ENCODE measurements around the gene ENOX1.

ENOX1 gene

GRCh38 chr13:43731296-43731695, 55.5 kb downstream of the ENOX1 start:
- no peak overlapping the region for H3K9ac ChIP-seq (ENCODE audit: low read length)
- H3K36me3 ChIP-seq (ENCODE audit: control insufficient read depth, insufficient read depth, low read length), result no peaks in the 10 kb centered on the region
- H3K27me3 ChIP-seq (ENCODE audit: control insufficient read depth, insufficient read depth, low read length), result no peaks in the 10 kb centered on the region
- H3K4me3 ChIP-seq (ENCODE audit: low read length), result no peak overlapping the region
- no peaks in the 10 kb centered on the region for H3K4me1 ChIP-seq (ENCODE audit: control insufficient read depth, insufficient read depth, low read length)
- no peaks in the 10 kb centered on the region for H3K9me3 ChIP-seq (ENCODE audit: control insufficient read depth, low read length)

GRCh38 chr13:43730642-43731041, 56.1 kb downstream of the ENOX1 start:
- H3K36me3 ChIP-seq (ENCODE audit: control insufficient read depth, insufficient read depth, low read length), result no peaks in the 10 kb centered on the region
- H3K4me3 ChIP-seq (ENCODE audit: low read length), result no peak overlapping the region
- no peaks in the 10 kb centered on the region for H3K27me3 ChIP-seq (ENCODE audit: control insufficient read depth, insufficient read depth, low read length)
- no peaks in the 10 kb centered on the region for H3K9me3 ChIP-seq (ENCODE audit: control insufficient read depth, low read length)
- no peak overlapping the region for H3K9ac ChIP-seq (ENCODE audit: low read length)
- no peaks in the 10 kb centered on the region for H3K4me1 ChIP-seq (ENCODE audit: control insufficient read depth, insufficient read depth, low read length)

GRCh38 chr13:43728421-43728820, 58.4 kb downstream of the ENOX1 start:
- no peak overlapping the region for H3K9ac ChIP-seq (ENCODE audit: low read length)
- H3K4me3 ChIP-seq (ENCODE audit: low read length), result no peak overlapping the region
- no peaks in the 10 kb centered on the region for H3K4me1 ChIP-seq (ENCODE audit: control insufficient read depth, insufficient read depth, low read length)
- H3K36me3 ChIP-seq (ENCODE audit: control insufficient read depth, insufficient read depth, low read length), result no peaks in the 10 kb centered on the region
- H3K27me3 ChIP-seq (ENCODE audit: control insufficient read depth, insufficient read depth, low read length), result no peaks in the 10 kb centered on the region
- H3K9me3 ChIP-seq (ENCODE audit: control insufficient read depth, low read length), result no peaks in the 10 kb centered on the region

DNA sequence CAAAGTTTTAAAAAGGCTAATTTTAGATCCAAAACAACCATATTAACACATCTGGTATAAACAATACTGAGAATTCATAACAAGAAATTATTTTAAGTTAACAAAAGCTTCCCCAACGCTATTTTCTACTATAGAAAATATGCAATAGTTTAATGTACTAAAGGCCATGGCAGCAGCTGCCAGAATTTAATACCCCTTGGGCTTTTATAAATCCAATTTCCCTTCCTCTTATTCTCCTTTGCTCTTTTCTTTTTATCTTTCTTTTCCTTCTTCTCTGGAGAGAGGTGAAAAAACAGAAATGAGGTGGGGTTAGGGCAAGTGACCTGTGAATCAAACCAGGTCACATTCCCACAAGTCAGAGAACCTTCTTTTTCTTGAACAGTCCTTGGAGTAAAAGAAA, 58.9 kb downstream of the ENOX1 start:
- no peaks in the 10 kb centered on the region for H3K4me1 ChIP-seq (ENCODE audit: control insufficient read depth, insufficient read depth, low read length)

GRCh38 chr13:43725460-43725859, 61.3 kb downstream of the ENOX1 start:
- Histone ChIP-seq H3K9me3 (ENCODE audit: control insufficient read depth, low read length) (no peaks in the 10 kb centered on the region), H3K4me1 (ENCODE audit: control insufficient read depth, insufficient read depth, low read length) (no peaks in the 10 kb centered on the region), H3K9ac (ENCODE audit: low read length) (no peak overlapping the region), H3K36me3 (ENCODE audit: control insufficient read depth, insufficient read depth, low read length) (no peaks in the 10 kb centered on the region), H3K27me3 (ENCODE audit: control insufficient read depth, insufficient read depth, low read length) (no peaks in the 10 kb centered on the region), H3K4me3 (ENCODE audit: low read length) (no peak overlapping the region)

More for the DNA sequence above, 58.9 kb downstream of the ENOX1 start:
- Histone ChIP-seq H3K4me3 (ENCODE audit: low read length) (no peak overlapping the region), H3K27me3 (ENCODE audit: control insufficient read depth, insufficient read depth, low read length) (no peaks in the 10 kb centered on the region), H3K36me3 (ENCODE audit: control insufficient read depth, insufficient read depth, low read length) (no peaks in the 10 kb centered on the region), H3K9me3 (ENCODE audit: control insufficient read depth, low read length) (no peaks in the 10 kb centered on the region), H3K9ac (ENCODE audit: low read length) (no peak overlapping the region)

DNA sequence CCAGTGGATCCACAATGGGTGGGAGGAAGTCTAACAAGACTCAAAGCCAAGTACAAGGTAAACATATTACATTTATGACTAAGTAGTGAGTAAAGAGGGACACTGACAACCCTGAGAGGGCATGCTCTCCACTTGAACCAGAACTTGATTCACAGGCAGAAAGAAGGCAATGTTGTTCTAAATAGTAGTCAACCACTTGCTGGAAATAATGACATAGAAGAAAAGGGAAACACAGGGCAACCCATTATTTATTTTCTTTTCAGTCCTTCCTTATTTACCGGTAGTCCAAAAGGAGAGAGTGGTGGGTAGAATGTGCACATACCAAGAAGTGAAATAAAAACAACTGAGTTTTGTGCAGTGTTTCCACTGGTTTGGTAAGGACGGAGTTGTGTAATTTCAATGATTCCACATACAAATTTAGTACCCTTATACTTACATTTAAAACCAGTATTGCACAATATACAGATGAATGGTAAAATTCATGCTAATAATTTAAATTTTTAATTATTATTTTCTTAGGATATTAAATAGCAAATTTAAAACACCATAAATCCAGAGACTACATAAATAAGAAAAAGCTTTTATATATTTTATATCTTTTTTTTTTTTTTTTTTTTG, 65.9 kb downstream of the ENOX1 start:
- no peaks in the 10 kb centered on the region for H3K36me3 ChIP-seq (ENCODE audit: control insufficient read depth, insufficient read depth, low read length)
- no peaks in the 10 kb centered on the region for H3K27me3 ChIP-seq (ENCODE audit: control insufficient read depth, insufficient read depth, low read length)
- no peak overlapping the region for H3K9ac ChIP-seq (ENCODE audit: low read length)
- H3K4me3 ChIP-seq (ENCODE audit: low read length), result no peak overlapping the region
- H3K9me3 ChIP-seq (ENCODE audit: control insufficient read depth, low read length), result no peaks in the 10 kb centered on the region
- no peaks in the 10 kb centered on the region for H3K4me1 ChIP-seq (ENCODE audit: control insufficient read depth, insufficient read depth, low read length)

GRCh38 chr13:43698758-43699157, 88.0 kb downstream of the ENOX1 start:
- Histone ChIP-seq H3K4me1 (ENCODE audit: control insufficient read depth, insufficient read depth, low read length) (peaks cover 5% of the 10 kb centered on the region), H3K9me3 (ENCODE audit: control insufficient read depth, low read length) (no peaks in the 10 kb centered on the region), H3K4me3 (ENCODE audit: low read length) (no peak overlapping the region), H3K27me3 (ENCODE audit: control insufficient read depth, insufficient read depth, low read length) (no peaks in the 10 kb centered on the region), H3K9ac (ENCODE audit: low read length) (no peak overlapping the region), H3K36me3 (ENCODE audit: control insufficient read depth, insufficient read depth, low read length) (no peaks in the 10 kb centered on the region)

GRCh38 chr13:43698009-43698408, 88.8 kb downstream of the ENOX1 start:
- Histone ChIP-seq H3K9me3 (ENCODE audit: control insufficient read depth, low read length) (no peaks in the 10 kb centered on the region), H3K4me3 (ENCODE audit: low read length) (no peak overlapping the region), H3K36me3 (ENCODE audit: control insufficient read depth, insufficient read depth, low read length) (no peaks in the 10 kb centered on the region), H3K27me3 (ENCODE audit: control insufficient read depth, insufficient read depth, low read length) (no peaks in the 10 kb centered on the region), H3K4me1 (ENCODE audit: control insufficient read depth, insufficient read depth, low read length) (peaks cover 5% of the 10 kb centered on the region), H3K9ac (ENCODE audit: low read length) (no peak overlapping the region)

- Histone ChIP-seq H3K4me1 (ENCODE audit: control insufficient read depth, insufficient read depth, low read length) (peaks cover 5% of the 10 kb centered on the region), H3K36me3 (ENCODE audit: control insufficient read depth, insufficient read depth, low read length) (no peaks in the 10 kb centered on the region), H3K9ac (ENCODE audit: low read length) (no peak overlapping the region), H3K4me3 (ENCODE audit: low read length) (no peak overlapping the region), H3K27me3 (ENCODE audit: control insufficient read depth, insufficient read depth, low read length) (no peaks in the 10 kb centered on the region), H3K9me3 (ENCODE audit: control insufficient read depth, low read length) (no peaks in the 10 kb centered on the region)
Observed at GRCh38 chr13:43697323-43697722, 89.4 kb downstream of the ENOX1 start.

DNA sequence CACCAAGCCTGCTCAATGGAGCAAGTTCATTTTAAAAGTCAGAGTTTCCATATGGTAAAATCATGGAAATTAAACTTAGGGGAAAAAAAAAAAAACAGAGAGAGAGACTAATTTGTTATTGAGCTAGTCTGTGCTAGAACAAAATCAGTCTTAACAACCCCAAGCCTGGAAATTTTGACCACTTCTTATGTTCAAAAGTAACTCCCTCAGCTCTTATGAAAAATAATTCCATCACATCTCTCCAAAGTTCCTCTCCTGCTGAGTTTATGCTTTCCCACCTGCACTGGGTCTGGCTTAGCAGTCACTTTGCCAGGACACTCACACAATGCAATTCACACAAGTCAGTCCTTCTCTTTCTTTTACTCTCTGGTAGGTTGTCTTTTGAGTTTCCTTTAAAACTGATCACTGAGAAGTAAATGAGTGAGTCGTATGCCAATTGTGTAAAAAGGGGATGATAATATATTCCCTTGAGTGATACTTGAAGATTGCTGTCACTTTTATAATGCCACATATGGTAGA, 92.6 kb downstream of the ENOX1 start:
- H3K4me3 ChIP-seq (ENCODE audit: low read length), result no peak overlapping the region
- no peaks in the 10 kb centered on the region for H3K36me3 ChIP-seq (ENCODE audit: control insufficient read depth, insufficient read depth, low read length)
- H3K9ac ChIP-seq (ENCODE audit: low read length), result no peak overlapping the region
- peaks cover 5% of the 10 kb centered on the region for H3K4me1 ChIP-seq (ENCODE audit: control insufficient read depth, insufficient read depth, low read length)
- H3K27me3 ChIP-seq (ENCODE audit: control insufficient read depth, insufficient read depth, low read length), result no peaks in the 10 kb centered on the region
- no peaks in the 10 kb centered on the region for H3K9me3 ChIP-seq (ENCODE audit: control insufficient read depth, low read length)

GRCh38 chr13:43693639-43694038, 93.1 kb downstream of the ENOX1 start:
- no peaks in the 10 kb centered on the region for H3K27me3 ChIP-seq (ENCODE audit: control insufficient read depth, insufficient read depth, low read length)
- no peaks in the 10 kb centered on the region for H3K36me3 ChIP-seq (ENCODE audit: control insufficient read depth, insufficient read depth, low read length)
- H3K4me3 ChIP-seq (ENCODE audit: low read length), result no peak overlapping the region
- no peaks in the 10 kb centered on the region for H3K9me3 ChIP-seq (ENCODE audit: control insufficient read depth, low read length)
- no peak overlapping the region for H3K9ac ChIP-seq (ENCODE audit: low read length)
- no peaks in the 10 kb centered on the region for H3K4me1 ChIP-seq (ENCODE audit: control insufficient read depth, insufficient read depth, low read length)

DNA sequence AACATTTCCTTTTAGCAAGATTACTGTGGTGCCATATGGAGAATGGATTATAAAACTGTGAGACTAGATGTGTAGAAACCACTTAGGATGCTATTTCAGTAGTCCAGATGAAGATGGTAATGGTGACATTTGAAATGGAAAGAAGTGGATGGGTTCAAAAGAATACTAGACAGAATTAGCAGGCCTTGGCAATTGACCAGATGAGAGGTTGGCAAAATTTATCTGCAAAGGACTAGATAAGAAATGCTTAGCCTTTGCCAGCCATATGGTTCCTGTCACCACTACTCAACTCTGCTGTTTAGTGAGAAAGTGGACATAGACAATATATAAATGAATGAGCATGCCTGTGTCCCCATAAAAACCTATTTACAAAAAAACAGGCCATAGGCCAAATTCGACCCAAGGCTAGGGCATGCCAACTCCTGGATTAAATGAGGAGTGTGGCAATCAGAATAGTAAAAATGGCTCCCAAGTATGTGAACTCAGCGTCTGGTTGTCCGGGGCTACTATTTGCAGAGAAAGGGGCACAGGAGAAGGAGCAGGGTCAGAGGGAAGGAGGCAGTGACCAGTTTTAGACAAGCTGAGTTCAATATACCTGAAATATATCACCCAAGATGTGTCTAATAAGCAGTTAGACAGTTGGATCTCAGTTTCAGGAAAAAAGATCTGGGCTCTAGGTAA, 98.4 kb downstream of the ENOX1 start:
- Histone ChIP-seq H3K9ac (ENCODE audit: low read length) (no peak overlapping the region), H3K36me3 (ENCODE audit: control insufficient read depth, insufficient read depth, low read length) (no peaks in the 10 kb centered on the region), H3K9me3 (ENCODE audit: control insufficient read depth, low read length) (no peaks in the 10 kb centered on the region), H3K27me3 (ENCODE audit: control insufficient read depth, insufficient read depth, low read length) (no peaks in the 10 kb centered on the region), H3K4me3 (ENCODE audit: low read length) (no peak overlapping the region), H3K4me1 (ENCODE audit: control insufficient read depth, insufficient read depth, low read length) (peaks cover 13% of the 10 kb centered on the region)
